ENCODE data around the gene MRPS16. TPM values are rescaled to one million over a fixed set of nuclear protein-coding genes. Genes with fewer than 3 reads are reported as not detected.

MRPS16 gene
- total RNA-seq, 1 experiment from 2014 or later, result 191 TPM

GRCh38 chr10:73289958-73290357 lies 37.5 kb upstream of the MRPS16 start:
- Histone ChIP-seq H3K4me3 (ENCODE audit: low read depth, low read length) (no peak overlapping the region), H3K27me3 (replicated peaks; ENCODE audit: control insufficient read depth, insufficient read depth, low read length) (no peaks in the 10 kb centered on the region; the same call in 1 of the 2 replicates), H3K4me1 (no peaks in the 10 kb centered on the region), H3K9me3 (peaks cover 5% of the 10 kb centered on the region; the same call in 1 of the 2 replicates), H3K36me3 (ENCODE audit: control insufficient read depth, insufficient read depth, low read length) (no peaks in the 10 kb centered on the region)
- Mint-ChIP-seq H3K36me3 (ENCODE audit: insufficient read depth, unreplicated experiment) (no peaks in the 10 kb centered on the region), H3K4me3 (ENCODE audit: unreplicated experiment) (no peak overlapping the region), H3K27me3 (ENCODE audit: insufficient read depth, unreplicated experiment) (peaks cover 11% of the 10 kb centered on the region), H3K27ac (ENCODE audit: unreplicated experiment) (no peak overlapping the region), H3K9me3 (ENCODE audit: unreplicated experiment) (peaks cover 19% of the 10 kb centered on the region), H3K4me1 (ENCODE audit: low read depth, unreplicated experiment) (no peaks in the 10 kb centered on the region)
- intact Hi-C loops (cut with micrococcal nuclease; ENCODE audit: unreplicated experiment), result no loop called here
- BruUV-seq (replicated peaks), result no TSS peak
- POLR2A ChIA-PET, result no interaction called here
- no peak for DNase-seq
- TF ChIP-seq, protein P1, sequence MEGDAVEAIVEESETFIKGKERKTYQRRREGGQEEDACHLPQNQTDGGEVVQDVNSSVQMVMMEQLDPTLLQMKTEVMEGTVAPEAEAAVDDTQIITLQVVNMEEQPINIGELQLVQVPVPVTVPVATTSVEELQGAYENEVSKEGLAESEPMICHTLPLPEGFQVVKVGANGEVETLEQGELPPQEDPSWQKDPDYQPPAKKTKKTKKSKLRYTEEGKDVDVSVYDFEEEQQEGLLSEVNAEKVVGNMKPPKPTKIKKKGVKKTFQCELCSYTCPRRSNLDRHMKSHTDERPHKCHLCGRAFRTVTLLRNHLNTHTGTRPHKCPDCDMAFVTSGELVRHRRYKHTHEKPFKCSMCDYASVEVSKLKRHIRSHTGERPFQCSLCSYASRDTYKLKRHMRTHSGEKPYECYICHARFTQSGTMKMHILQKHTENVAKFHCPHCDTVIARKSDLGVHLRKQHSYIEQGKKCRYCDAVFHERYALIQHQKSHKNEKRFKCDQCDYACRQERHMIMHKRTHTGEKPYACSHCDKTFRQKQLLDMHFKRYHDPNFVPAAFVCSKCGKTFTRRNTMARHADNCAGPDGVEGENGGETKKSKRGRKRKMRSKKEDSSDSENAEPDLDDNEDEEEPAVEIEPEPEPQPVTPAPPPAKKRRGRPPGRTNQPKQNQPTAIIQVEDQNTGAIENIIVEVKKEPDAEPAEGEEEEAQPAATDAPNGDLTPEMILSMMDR (IDR thresholded peaks at IDR 0.05; ENCODE audit: insufficient read depth in 1 of 2, low read depth in 1 of 2, low read length in 1 of 2, severe bottlenecking in 1 of 2, unreplicated experiment in 1 of 2), result no peak
- CTCF ChIA-PET, result no interaction called here

DNA sequence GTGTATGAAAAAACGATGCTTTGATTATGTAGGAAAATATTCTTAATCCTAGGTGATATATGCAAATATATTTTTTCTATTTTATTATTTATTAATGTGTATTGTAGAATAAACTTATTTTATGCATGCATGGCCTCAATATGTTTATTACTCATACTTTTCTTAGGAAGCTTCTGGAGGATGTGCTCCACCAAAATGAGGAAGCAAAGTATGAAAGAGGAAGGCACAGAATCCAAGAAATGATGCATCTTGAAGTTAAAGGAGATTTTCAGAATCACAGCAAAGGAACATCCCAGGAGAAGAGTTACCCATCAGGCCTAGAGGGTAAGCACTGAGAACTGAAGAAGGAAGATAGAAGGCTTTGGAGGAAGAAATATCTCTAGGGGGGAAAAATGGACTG lies 35.0 kb upstream of the MRPS16 start:
- POLR2A ChIA-PET, result no interaction called here
- no peak overlapping the region for H3K27ac Mint-ChIP-seq (ENCODE audit: unreplicated experiment)

GRCh38 chr10:73281097-73281496 lies 28.7 kb upstream of the MRPS16 start:
- POLR2A ChIA-PET, result no interaction called here
- Mint-ChIP-seq H3K27ac (ENCODE audit: unreplicated experiment) (no peak overlapping the region), H3K9me3 (ENCODE audit: unreplicated experiment) (peaks cover 11% of the 10 kb centered on the region), H3K4me3 (ENCODE audit: unreplicated experiment) (no peak overlapping the region), H3K4me1 (ENCODE audit: low read depth, unreplicated experiment) (no peaks in the 10 kb centered on the region), H3K27me3 (ENCODE audit: insufficient read depth, unreplicated experiment) (peaks cover 7% of the 10 kb centered on the region), H3K36me3 (ENCODE audit: insufficient read depth, unreplicated experiment) (no peaks in the 10 kb centered on the region)
- Histone ChIP-seq H3K4me1 (no peaks in the 10 kb centered on the region), H3K36me3 (ENCODE audit: control insufficient read depth, insufficient read depth, low read length) (no peaks in the 10 kb centered on the region), H3K4me3 (ENCODE audit: low read depth, low read length) (no peak overlapping the region), H3K9me3 (0 out of 2 replicates have a peak, but pooled peaks cover 4% of the 10 kb centered on the region), H3K27me3 (replicated peaks; ENCODE audit: control insufficient read depth, insufficient read depth, low read length) (no peaks in the 10 kb centered on the region)
- DNase-seq, result no peak
- intact Hi-C loops (cut with micrococcal nuclease; ENCODE audit: unreplicated experiment), result no loop called here
- CTCF ChIA-PET, result no interaction called here
- no TSS peak for BruUV-seq (replicated peaks)
- TF ChIP-seq, protein P1 (IDR thresholded peaks at IDR 0.05; ENCODE audit: insufficient read depth in 1 of 2, low read depth in 1 of 2, low read length in 1 of 2, severe bottlenecking in 1 of 2, unreplicated experiment in 1 of 2), result no peak

More for the DNA sequence above, 35.0 kb upstream of the MRPS16 start:
- no peak for DNase-seq
- H3K4me3 ChIP-seq (ENCODE audit: low read depth, low read length), result no peak overlapping the region
- no TSS peak for BruUV-seq (replicated peaks)
- H3K36me3 Mint-ChIP-seq (ENCODE audit: insufficient read depth, unreplicated experiment), result no peaks in the 10 kb centered on the region
- intact Hi-C loops (cut with micrococcal nuclease; ENCODE audit: unreplicated experiment), result no loop called here
- no peaks in the 10 kb centered on the region for H3K4me1 ChIP-seq
- TF ChIP-seq, protein P1 (IDR thresholded peaks at IDR 0.05; ENCODE audit: insufficient read depth in 1 of 2, low read depth in 1 of 2, low read length in 1 of 2, severe bottlenecking in 1 of 2, unreplicated experiment in 1 of 2), result no peak
- H3K9me3 ChIP-seq, result peaks cover 5% of the 10 kb centered on the region; the same call in 1 of the 2 replicates
- no peaks in the 10 kb centered on the region for H3K4me1 Mint-ChIP-seq (ENCODE audit: low read depth, unreplicated experiment)
- CTCF ChIA-PET, result no interaction called here
- no peaks in the 10 kb centered on the region; the same call in 1 of the 2 replicates for H3K27me3 ChIP-seq (replicated peaks; ENCODE audit: control insufficient read depth, insufficient read depth, low read length)
- peaks cover 4% of the 10 kb centered on the region for H3K27me3 Mint-ChIP-seq (ENCODE audit: insufficient read depth, unreplicated experiment)
- peaks cover 19% of the 10 kb centered on the region for H3K9me3 Mint-ChIP-seq (ENCODE audit: unreplicated experiment)
- no peaks in the 10 kb centered on the region for H3K36me3 ChIP-seq (ENCODE audit: control insufficient read depth, insufficient read depth, low read length)
- no peak overlapping the region for H3K4me3 Mint-ChIP-seq (ENCODE audit: unreplicated experiment)

Measured in Caco-2 (cell line).